ENCODE results near the gene ZNF3. TPM values are rescaled to one million over a fixed set of nuclear protein-coding genes. Genes with fewer than 3 reads are reported as not detected.

The ZNF3 gene
- total RNA-seq, 4 donors from 2014 or later: 13.2 to 30.3 (median 24.4) TPM

- DNase-seq (ENCODE audit: low spot score in 2 of 2): no peak
- peaks cover 33% of the 10 kb centered on the region for H3K4me1 ChIP-seq
- H3K4me3 ChIP-seq: no peak overlapping the region
- H3K36me3 ChIP-seq: no peaks in the 10 kb centered on the region
- no peaks in the 10 kb centered on the region for H3K27me3 ChIP-seq
- H3K27ac ChIP-seq: no peak overlapping the region
- no peak for TF ChIP-seq POLR2AphosphoS5 (IDR thresholded peaks at IDR 0.05)
- TF ChIP-seq POLR2A (IDR thresholded peaks at IDR 0.05): no peak
- no peaks in the 10 kb centered on the region for H3K9me3 ChIP-seq
- 14% methylated on average over 1 of the region's 1 CpG for WGBS
These were observed 39.2 kb upstream of the ZNF3 start for GRCh38 chr7:100120733-100121036.

GRCh38 chr7:100119970-100120732 lies 38.6 kb upstream of the ZNF3 start:
- WGBS: 13% methylated on average over 18 of the region's 19 CpGs
- Histone ChIP-seq H3K27ac (peak overlapping the region; percentile 92), H3K27me3 (no peaks in the 10 kb centered on the region), H3K36me3 (no peaks in the 10 kb centered on the region), H3K4me3 (peak overlapping the region; percentile 86), H3K4me1 (peaks cover 28% of the 10 kb centered on the region), H3K9me3 (no peaks in the 10 kb centered on the region)
- peak in 1 of 2 donors; percentile 88 for DNase-seq (ENCODE audit: low spot score in 2 of 2)
- TF ChIP-seq CTCF (IDR thresholded peaks at IDR 0.05): no peak
- no peak for TF ChIP-seq POLR2AphosphoS5 (IDR thresholded peaks at IDR 0.05)
- TF ChIP-seq EP300 (IDR thresholded peaks at IDR 0.05): no peak
- no peak for TF ChIP-seq POLR2A (IDR thresholded peaks at IDR 0.05)

GRCh38 chr7:100119072-100119969 lies 37.8 kb upstream of the ZNF3 start, which contains the start of the genes CNPY4 and TAF6:
Gene CNPY4 (plus strand): TSS chr7:100119634. CDS start chr7:100119745, 111 bp downstream.
Gene TAF6 (minus strand): TSS chr7:100119358. CDS start chr7:100114209, 5,149 bp downstream.
- H3K4me1 ChIP-seq: peaks cover 21% of the 10 kb centered on the region
- H3K27ac ChIP-seq: peak within 1 kb of the TSS; percentile 92
- peak; percentile 97 for DNase-seq (ENCODE audit: low spot score in 2 of 2)
- peaks cover 1% of the 10 kb centered on the region for H3K36me3 ChIP-seq
- no peaks in the 10 kb centered on the region for H3K27me3 ChIP-seq
- H3K9me3 ChIP-seq: no peaks in the 10 kb centered on the region
- H3K4me3 ChIP-seq: peak within 1 kb of the TSS; percentile 86
- under 1% methylated on average over 28 of the region's 49 CpGs for WGBS
- TF ChIP-seq EP300 (IDR thresholded peaks at IDR 0.05) (no peak), POLR2A (IDR thresholded peaks at IDR 0.05) (no peak), POLR2AphosphoS5 (IDR thresholded peaks at IDR 0.05) (no peak), CTCF (IDR thresholded peaks at IDR 0.05) (no peak)

- peaks cover 9% of the 10 kb centered on the region for H3K36me3 ChIP-seq
- no peak for DNase-seq (ENCODE audit: low spot score in 2 of 2)
- peak overlapping the region; percentile 86 for H3K4me3 ChIP-seq
- H3K27me3 ChIP-seq: no peaks in the 10 kb centered on the region
- 25% methylated on average over 15 of the region's 18 CpGs for WGBS
- H3K9me3 ChIP-seq: no peaks in the 10 kb centered on the region
- H3K27ac ChIP-seq: peak overlapping the region; percentile 92
- TF ChIP-seq CTCF (IDR thresholded peaks at IDR 0.05) (no peak), EP300 (IDR thresholded peaks at IDR 0.05) (no peak), POLR2A (IDR thresholded peaks at IDR 0.05) (no peak), POLR2AphosphoS5 (IDR thresholded peaks at IDR 0.05) (no peak)
- peaks cover 21% of the 10 kb centered on the region for H3K4me1 ChIP-seq
These were observed 37.0 kb upstream of the ZNF3 start for GRCh38 chr7:100118388-100119071.

GRCh38 chr7:100115026-100115425 lies 33.5 kb upstream of the ZNF3 start:
- peaks cover 14% of the 10 kb centered on the region for H3K4me1 ChIP-seq
- H3K27ac ChIP-seq: no peak overlapping the region
- peaks cover 43% of the 10 kb centered on the region for H3K36me3 ChIP-seq
- TF ChIP-seq EP300 (IDR thresholded peaks at IDR 0.05) (no peak), POLR2AphosphoS5 (IDR thresholded peaks at IDR 0.05) (no peak), POLR2A (IDR thresholded peaks at IDR 0.05) (no peak), CTCF (IDR thresholded peaks at IDR 0.05) (no peak)
- H3K9me3 ChIP-seq: no peaks in the 10 kb centered on the region
- no peak for DNase-seq (ENCODE audit: low spot score in 2 of 2)
- no peak overlapping the region for H3K4me3 ChIP-seq
- no peaks in the 10 kb centered on the region for H3K27me3 ChIP-seq
- whole genome bisulfite sequencing: 86% methylated on average over 7 of the region's 7 CpGs
